ENCODE results near the gene ST7. TPM values are rescaled to one million over a fixed set of nuclear protein-coding genes. Genes with fewer than 3 reads are reported as not detected.

Gene ST7
- total RNA-seq, 2 experiments from 2014 or later = 4.9 to 5.4 TPM

- H3K27me3 ChIP-seq (ENCODE audit: control insufficient read depth in 1 of 2, insufficient read depth in 2 of 2, low read length in 2 of 2) = no peaks in the 10 kb centered on the region
- ChIA-PET POLR2A (no interaction called here), CTCF (no interaction called here)
- no peaks in the 10 kb centered on the region for H3K27me3 Mint-ChIP-seq
- no peak for TF ChIP-seq CTCF (IDR thresholded peaks at IDR 0.05)
- no peak for DNase-seq
- no peak for ATAC-seq (ENCODE audit: poor library complexity)
- no peak overlapping the region for H3K4me3 ChIP-seq (ENCODE audit: low read length)
- peaks cover 21% of the 10 kb centered on the region for H3K4me1 Mint-ChIP-seq (ENCODE audit: low read depth)
- H3K27ac Mint-ChIP-seq = no peak overlapping the region
- no peak overlapping the region for H3K27ac ChIP-seq (ENCODE audit: low read depth in 1 of 2, low read length in 2 of 2)
- peaks cover 0 to 4% of the 10 kb centered on the region in 2 experiments for H3K9me3 ChIP-seq (ENCODE audit: control insufficient read depth in 1 of 2, insufficient read depth in 1 of 2, low read length in 2 of 2)
- no peak overlapping the region for H3K4me3 Mint-ChIP-seq
- H3K36me3 Mint-ChIP-seq (ENCODE audit: low read depth) = no peaks in the 10 kb centered on the region
- H3K4me1 ChIP-seq (ENCODE audit: insufficient read depth, low read length) = peaks cover 7% of the 10 kb centered on the region
- intact Hi-C loops (cut with DNase I, micrococcal nuclease) = no loop called here
- no peaks in the 10 kb centered on the region for H3K36me3 ChIP-seq (ENCODE audit: insufficient read depth, low read length)
- no peaks in the 10 kb centered on the region for H3K9me3 Mint-ChIP-seq
These were observed 118.2 kb downstream of the ST7 start for GRCh38 chr7:117071551-117071950.

GRCh38 chr7:117072620-117073118 lies 119.4 kb downstream of the ST7 start:
- Histone ChIP-seq H3K4me1 (ENCODE audit: insufficient read depth, low read length) (peaks cover 7% of the 10 kb centered on the region), H3K27ac (ENCODE audit: low read depth in 1 of 2, low read length in 2 of 2) (no peak overlapping the region), H3K4me3 (ENCODE audit: low read length) (no peak overlapping the region), H3K27me3 (ENCODE audit: control insufficient read depth in 1 of 2, insufficient read depth in 2 of 2, low read length in 2 of 2) (no peaks in the 10 kb centered on the region), H3K9me3 (ENCODE audit: control insufficient read depth in 1 of 2, insufficient read depth in 1 of 2, low read length in 2 of 2) (peaks cover 0 to 6% of the 10 kb centered on the region in 2 experiments), H3K36me3 (ENCODE audit: insufficient read depth, low read length) (no peaks in the 10 kb centered on the region)
- intact Hi-C loops (cut with DNase I, micrococcal nuclease) = no loop called here
- peaks cover 2% of the 10 kb centered on the region for H3K9me3 Mint-ChIP-seq
- ChIA-PET POLR2A (no interaction called here), CTCF (no interaction called here)
- no peak for TF ChIP-seq CTCF (IDR thresholded peaks at IDR 0.05)
- no peaks in the 10 kb centered on the region for H3K36me3 Mint-ChIP-seq (ENCODE audit: low read depth)
- H3K27me3 Mint-ChIP-seq = no peaks in the 10 kb centered on the region
- peaks cover 20% of the 10 kb centered on the region for H3K4me1 Mint-ChIP-seq (ENCODE audit: low read depth)
- H3K4me3 Mint-ChIP-seq = no peak overlapping the region
- DNase-seq = no peak
- no peak overlapping the region for H3K27ac Mint-ChIP-seq
- no peak for ATAC-seq (ENCODE audit: poor library complexity)

GRCh38 chr7:117074378-117074777 lies 121.1 kb downstream of the ST7 start:
- no peak overlapping the region for H3K27ac ChIP-seq (ENCODE audit: low read depth in 1 of 2, low read length in 2 of 2)
- CTCF ChIA-PET = no interaction called here
- TF ChIP-seq CTCF (IDR thresholded peaks at IDR 0.05) = no peak
- H3K9me3 ChIP-seq (ENCODE audit: control insufficient read depth in 1 of 2, insufficient read depth in 1 of 2, low read length in 2 of 2) = peaks cover 0 to 6% of the 10 kb centered on the region in 2 experiments
- H3K4me1 Mint-ChIP-seq (ENCODE audit: low read depth) = peaks cover 9% of the 10 kb centered on the region
- no peaks in the 10 kb centered on the region for H3K4me1 ChIP-seq (ENCODE audit: insufficient read depth, low read length)
- no peak for ATAC-seq (ENCODE audit: poor library complexity)
- POLR2A ChIA-PET = no interaction called here
- no peaks in the 10 kb centered on the region for H3K36me3 ChIP-seq (ENCODE audit: insufficient read depth, low read length)
- no peak overlapping the region for H3K4me3 Mint-ChIP-seq
- no peaks in the 10 kb centered on the region for H3K27me3 Mint-ChIP-seq
- H3K36me3 Mint-ChIP-seq (ENCODE audit: low read depth) = no peaks in the 10 kb centered on the region
- H3K27ac Mint-ChIP-seq = no peak overlapping the region
- peaks cover 2% of the 10 kb centered on the region for H3K9me3 Mint-ChIP-seq
- intact Hi-C loops (cut with DNase I, micrococcal nuclease) = no loop called here
- no peak for DNase-seq
- H3K27me3 ChIP-seq (ENCODE audit: control insufficient read depth in 1 of 2, insufficient read depth in 2 of 2, low read length in 2 of 2) = no peaks in the 10 kb centered on the region
- no peak overlapping the region for H3K4me3 ChIP-seq (ENCODE audit: low read length)
